Stimulated activated CD8-positive, alpha-beta memory T cell treated with anti-CD3 and anti-CD28 coated beads, Interleukin-2, amount 100 ng/mL, for 1 hour (primary cell): ENCODE data around the gene GFOD2.

Experiments
- DNase-seq, 2 donors: peaks; one replicate each; pipeline ENCODE4 v3.0.0-alpha.2; 2020; ENCODE audit warnings: low read depth in 2 of 2

GFOD2 gene

DNA sequence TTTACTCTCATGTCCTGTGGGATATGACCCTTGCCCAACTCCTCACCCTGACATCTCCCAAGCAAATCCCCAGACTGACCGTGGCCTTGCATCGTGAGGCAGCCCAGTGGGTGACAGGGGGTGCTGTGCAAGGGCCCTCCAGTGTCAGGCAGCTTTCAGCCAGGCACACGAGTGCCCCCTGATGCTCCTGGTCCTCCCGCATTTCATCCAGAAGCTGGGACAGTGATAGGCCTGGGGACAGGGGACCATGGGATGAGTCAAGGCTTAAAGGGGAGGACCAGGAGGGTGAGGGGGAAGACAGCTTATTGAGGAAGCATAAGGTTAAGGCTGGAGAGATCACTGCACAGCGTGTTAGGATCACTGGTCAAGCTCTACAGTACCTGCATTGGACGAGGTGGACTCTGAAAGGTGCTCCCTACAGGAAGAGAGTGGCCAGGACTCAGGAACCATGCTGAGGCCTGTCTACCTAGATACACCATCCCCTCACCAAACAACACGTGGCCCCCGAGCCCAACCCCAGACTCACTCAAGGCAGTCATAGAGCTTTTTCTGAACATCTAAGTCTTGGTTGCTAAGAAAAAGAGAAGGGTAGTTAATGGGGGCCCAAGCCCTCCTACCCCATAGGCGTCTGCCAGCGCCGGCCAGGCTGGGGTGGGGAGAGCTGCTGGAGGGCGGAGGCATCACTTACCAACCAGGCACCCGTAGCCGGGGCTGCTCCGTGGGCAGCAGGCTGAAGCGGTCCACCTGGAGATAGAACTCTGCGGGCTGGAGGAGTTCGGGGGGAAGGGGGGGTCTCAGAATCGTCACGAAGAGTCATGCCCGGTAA, 60.1 kb downstream of the GFOD2 start:
- DNase-seq: no peak

DNA sequence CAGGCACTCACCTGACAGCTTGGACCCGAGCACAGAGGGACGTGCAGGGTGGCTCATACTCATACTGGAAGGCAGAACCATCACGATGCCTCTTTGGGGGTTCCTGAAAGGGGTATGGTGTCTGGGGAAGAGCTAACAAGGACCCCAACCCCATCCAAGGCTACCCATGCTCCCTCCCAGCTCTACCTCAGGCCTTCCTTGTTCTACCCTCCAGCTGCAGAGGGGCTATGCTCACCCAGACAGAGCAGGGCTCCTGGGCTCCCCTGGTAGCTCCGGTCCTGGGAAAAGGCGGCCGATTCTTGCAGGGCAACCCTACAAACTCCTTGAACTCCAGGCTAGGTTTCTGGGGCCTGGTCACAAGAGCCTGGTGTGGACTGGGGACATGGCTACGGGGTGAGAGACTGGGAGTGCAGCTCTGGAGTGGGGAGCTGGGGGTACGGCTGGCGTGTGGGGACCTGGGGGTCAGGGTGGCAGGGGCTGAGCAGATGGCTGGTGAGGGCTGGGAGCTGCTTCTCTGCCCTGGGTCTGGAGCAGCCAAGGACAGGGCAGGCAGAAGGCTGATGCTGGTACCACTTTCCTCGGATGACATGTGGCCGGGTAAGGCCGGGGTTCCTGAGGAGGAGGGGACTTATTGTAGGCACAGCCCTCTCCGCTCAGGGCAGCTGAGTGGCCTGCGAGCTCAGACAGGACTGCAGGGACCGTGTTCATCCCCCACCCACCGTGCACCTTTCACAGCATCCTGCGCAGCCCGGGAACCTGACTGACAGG, 61.2 kb downstream of the GFOD2 start:
- no peak for DNase-seq

DNA sequence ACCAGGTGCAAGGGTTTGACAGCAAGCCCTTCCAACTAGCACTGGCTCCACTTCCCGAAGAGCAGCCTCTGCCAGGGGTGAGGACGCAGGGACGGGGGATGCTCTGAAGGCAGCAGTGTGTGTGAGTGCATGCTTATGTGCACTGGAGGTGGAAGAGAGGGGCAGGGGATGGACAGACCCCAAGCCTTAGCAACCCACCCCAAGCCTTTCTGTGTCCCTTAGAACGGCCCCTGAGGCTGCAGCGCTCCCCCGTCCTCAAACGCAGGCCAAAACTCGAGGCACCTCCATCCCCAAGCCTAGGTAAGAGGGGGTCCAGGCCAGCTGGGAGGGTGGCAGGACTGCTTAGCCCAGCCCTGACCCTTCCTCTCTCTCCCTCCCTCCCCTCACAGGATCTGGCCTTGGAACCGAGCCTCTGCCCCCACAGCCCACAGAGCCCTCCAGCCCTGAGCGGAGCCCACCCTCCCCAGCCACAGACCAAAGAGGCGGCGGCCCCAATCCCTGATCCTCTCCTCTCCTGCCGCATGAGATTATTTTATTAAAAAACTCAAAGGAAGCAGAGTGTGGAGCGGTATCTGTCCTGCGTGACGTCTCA, 62.0 kb downstream of the GFOD2 start:
- DNase-seq: no peak

DNA sequence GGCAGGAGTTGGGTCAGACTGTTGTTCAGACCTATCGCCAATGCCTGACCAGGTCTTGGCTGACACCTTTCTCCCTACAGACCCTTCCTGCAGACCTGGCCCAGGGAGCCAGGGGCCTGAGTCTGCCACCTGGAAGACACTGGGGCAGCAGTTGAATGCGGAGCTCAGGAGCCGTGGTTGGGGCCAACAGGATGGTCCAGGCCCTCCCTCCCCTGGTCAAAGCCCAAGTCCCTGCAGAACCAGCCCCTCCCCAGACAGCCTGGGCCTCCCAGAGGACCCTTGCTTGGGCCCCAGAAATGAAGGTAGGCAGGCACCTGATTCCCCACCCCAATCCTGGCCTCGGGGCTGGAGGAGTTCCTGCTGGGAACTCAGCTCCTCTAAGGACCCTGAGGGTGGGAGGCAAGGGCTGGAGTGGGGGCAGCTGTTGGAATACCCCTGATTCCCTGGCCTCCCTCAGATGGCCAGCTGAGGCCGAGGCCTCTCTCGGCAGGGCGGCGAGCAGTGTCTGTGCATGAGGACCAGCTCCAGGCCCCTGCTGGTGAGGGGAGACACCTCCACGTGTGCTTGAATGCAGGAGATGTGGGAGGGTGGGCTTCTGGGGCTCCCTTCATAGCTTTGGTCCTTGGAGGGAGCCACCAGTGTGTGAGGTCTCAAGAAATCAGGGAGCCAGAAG, 62.6 kb downstream of the GFOD2 start:
- no peak for DNase-seq

DNA sequence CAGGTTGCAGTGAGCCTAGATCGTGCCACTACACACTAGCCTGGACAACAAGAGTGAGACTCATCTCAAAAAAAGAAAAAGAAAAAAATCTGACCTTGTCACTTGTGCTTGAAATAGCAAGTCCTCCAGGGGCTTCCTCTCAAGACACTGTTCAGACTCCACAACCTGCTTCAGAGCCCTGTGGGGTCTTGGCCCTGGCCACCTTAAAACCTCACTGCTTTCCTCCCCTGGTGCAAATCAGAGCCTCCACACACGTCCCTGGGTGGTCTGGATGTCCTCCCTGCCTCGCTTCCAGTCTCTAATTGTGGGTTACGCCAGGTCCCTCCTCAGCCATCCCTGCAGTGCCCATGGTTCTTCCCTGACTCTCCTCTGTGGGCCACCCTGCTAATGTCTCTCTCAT, 63.8 kb downstream of the GFOD2 start:
- DNase-seq: no peak

DNA sequence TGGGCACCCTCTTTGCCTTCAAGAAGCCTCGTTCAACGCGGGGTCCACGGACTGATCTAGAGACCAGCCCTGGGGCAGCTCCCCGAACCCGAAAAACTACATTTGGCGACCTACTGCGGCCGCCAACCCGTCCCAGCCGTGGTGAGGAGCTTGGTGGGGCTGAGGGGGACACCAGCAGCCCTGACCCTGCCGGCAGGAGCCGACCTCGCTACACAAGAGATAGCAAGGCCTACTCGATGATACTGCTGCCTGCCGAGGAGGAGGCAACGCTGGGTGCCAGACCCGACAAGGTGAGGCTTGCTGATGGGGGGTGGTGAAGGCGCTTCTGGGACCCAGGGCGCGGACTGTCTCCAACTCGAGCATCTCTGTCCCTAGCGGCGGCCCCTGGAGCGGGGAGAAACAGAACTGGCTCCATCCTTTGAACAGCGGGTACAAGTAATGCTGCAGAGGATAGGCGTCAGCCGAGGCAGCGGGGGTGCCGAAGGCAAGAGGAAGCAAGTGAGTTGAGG, 64.7 kb downstream of the GFOD2 start:
- no peak for DNase-seq

DNA sequence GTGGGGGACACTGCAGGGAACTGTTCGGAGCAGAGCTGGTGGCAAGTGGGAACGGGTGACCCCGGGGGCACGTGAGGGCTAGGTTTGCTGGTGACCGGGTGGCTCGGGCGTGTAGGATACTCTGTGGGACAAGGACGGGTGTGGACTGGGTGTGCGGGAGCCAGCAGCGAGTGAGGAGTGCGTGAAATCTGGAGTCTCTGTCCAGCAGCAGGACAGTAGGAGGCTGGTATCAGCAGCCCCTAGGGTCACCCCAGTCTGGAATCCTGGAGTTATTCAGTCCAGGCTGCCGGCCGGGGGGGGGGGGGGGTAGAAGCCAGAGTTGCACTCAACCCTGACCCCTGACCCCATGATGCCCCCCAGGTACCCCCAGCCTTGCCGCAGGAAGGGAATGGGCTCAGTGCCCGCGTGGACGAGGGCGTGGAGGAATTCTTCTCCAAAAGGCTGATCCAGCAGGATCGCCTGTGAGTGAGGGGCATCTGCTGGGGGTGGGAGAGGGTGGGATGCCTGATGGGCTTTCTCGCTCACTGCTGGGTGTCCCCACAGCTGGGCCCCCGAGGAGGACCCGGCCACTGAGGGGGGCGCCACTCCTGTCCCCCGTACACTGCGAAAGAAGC, 65.2 kb downstream of the GFOD2 start:
- DNase-seq: no peak

DNA sequence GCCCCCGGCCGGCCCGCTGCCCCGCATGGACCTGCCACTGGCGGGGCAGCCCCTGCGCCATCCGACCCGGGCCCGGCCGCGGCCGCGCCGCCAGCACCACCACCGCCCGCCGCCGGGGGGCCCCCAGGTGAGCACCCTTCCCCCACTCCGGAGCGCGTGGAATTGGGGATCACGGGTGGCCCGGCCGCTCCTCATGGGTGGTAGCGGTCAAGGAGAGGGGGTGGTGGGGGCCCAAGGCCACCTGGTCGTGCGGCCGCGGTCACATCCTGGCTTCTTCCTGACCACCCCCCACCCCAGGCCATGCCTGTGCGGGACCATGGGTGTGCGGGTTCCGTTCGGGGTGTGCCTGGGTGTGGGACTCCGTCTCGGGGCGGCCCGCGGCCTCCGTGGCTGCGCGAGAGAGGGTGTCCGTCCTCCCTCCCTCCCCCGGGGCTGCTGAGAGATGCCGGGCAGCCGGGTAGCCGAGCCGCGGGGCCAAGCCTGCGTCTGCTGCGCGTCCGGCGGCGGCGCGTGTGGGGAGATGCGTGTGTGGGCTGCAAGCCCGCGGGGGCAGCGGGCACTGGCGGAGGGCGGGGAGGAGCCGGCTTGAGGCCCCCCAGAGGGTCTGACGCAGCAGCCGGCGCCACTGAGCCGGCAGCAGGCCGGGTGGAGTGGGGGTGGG, 65.9 kb downstream of the GFOD2 start:
- DNase-seq: no peak

DNA sequence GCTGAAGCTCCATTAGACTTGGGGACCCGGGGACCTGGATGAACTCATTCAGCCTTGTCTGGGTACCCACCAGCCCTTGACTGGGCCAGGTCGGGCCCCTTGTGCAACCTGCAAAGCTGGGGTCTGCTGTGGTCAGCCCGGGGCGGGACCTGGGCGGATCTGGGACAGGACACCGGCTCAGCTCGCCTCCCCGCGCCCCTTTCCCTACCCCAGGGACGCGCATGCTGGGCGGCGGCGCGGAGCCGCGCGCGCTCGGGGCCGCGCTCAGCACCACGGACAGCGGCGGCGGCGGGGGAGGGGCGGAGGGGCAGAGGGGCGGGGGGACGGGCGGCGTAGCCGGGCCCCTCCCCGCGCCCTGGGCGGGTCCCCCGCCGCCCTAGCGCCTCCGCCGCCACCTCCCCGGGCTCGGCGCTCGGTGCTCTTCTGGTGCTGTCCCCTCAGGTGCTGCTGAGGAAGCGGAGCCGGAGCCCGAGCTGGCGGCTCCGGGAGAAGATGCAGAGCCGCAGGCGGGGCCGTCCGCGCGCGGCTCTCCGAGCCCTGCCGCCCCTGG, 66.5 kb downstream of the GFOD2 start:
- DNase-seq: no peak

DNA sequence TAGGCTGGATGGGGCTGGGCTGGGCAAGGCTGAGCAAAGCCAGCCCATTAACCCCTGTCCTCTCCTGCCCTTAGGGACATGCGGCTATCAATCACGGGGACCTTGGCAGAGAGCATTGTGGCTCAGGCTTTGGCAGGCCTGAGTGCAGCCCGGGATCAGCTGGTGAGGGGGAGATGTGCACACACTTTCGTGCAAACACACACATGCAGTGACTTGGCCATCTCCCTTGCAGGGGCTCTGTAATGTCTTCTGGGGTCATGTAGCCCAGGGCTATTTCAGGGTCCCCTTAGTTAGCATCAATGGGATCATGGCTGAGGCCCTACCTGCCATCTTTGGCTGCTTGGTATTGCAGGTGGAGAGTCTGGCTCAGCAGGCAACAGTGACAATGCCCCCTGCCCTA, 67.3 kb downstream of the GFOD2 start:
- DNase-seq: no peak

DNA sequence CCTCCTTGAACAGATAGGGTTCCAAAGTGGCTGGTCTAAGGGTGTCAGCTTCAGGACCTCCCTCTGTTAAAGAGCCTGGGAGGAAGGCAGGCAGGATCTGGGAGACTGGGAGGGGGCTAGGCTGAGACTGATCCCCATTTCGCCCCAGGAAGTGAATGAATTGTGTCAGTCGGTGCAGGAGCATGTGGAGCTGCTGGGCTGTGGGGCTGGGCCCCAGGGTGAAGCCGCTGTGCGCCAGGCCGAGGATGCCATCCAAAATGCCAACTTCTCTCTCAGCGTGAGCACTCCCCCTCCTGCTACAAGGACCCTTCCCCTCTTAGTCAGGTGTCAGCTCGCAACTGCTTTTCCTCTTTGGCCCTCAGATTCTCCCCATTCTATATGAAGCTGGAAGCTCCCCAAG, 68.1 kb downstream of the GFOD2 start:
- DNase-seq: no peak

DNA sequence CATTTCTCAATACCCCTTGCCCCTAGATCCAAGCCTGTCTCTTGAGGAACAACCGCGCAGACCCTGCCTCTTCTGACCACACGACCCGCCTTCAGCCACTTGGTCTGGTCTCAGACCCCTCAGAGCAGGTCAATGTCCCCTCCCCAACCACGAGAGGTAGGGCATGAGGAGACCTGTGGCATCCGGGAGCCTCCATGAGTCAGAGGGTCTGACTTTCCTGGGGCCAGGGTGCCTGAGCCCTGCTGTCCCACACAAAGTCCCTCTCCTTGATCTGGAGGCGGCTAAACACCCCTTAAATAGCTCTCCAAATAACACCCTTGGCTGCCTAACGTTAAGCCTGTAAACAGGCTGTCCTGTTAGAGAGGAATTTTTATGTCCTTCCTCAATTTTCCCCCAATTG, 69.1 kb downstream of the GFOD2 start:
- no peak for DNase-seq

DNA sequence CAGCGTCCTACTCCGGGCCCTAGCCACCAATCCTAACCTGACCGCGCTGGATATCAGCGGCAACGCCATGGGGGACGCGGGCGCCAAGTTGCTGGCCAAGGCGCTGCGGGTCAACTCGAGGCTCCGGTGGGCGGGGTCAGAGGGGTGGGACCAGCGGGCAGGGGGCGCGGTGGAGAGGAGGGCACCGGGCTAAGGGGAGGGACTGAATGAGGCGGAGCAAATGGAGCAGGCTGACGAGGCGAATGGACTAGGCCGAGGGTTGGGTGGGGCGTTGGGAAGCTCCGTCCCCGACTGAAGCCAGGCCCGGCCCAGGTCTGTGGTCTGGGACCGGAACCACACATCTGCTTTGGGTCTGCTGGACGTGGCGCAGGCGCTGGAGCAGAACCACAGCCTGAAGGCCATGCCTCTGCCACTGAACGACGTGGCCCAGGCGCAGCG, 69.6 kb downstream of the GFOD2 start:
- DNase-seq: no peak

DNA sequence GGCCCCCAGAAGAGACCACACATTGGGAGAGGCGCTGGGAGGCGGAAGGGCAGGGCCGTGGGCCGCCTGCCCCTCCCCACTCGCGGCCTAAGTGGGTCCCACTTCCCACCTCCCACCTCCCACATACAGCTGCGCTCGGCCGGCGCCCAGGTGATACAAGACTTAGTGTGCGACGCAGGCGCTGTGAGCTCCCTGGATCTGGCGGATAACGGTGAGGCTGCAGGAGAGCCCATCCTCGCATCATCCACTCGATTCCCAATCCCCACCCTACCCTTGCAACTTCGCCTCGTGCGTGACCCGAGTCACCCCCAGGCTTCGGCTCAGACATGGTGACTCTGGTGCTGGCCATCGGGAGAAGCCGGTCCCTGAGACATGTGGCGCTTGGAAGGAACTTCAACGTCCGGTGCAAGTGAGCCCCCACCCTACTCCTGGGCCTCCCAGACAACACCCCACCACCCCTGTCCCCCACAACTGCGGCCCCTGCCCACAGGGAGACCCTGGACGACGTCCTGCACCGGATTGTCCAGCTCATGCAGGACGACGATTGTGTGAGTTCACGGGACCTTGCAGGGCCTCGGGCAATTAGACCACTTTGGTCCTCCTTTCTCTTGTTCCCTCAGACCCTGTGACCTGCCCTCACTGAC, 70.2 kb downstream of the GFOD2 start:
- no peak for DNase-seq

DNA sequence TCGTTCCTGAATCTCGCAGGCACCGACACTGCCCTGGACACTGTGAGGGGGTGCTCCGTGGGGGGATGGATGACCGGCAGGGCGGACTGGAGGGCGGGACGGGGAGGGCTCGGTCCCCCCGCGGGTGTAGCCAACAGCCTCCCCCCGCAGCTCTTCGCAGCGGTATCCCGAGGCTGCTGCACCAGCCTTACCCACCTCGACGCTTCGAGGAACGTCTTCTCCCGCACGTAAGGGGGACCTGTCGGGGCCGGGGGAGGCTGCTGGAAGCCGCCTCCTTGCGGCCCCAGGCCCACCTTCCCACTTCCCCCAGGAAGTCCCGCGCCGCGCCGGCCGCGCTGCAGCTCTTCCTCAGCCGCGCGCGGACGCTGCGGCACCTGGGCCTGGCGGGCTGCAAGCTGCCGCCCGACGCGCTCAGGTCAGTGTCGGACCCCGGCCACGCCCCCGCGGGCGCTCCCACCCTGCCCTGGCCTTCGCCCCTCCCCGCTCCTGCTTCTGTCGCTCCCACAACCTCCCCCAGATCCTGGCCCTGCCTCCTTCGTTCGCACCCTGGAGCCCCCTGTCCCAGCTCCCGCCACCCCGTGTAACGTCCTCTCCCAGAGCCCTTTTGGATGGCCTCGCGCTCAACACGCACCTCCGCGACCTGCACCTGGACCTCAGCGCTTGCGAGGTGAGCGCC, 70.9 kb downstream of the GFOD2 start:
- DNase-seq: no peak

DNA sequence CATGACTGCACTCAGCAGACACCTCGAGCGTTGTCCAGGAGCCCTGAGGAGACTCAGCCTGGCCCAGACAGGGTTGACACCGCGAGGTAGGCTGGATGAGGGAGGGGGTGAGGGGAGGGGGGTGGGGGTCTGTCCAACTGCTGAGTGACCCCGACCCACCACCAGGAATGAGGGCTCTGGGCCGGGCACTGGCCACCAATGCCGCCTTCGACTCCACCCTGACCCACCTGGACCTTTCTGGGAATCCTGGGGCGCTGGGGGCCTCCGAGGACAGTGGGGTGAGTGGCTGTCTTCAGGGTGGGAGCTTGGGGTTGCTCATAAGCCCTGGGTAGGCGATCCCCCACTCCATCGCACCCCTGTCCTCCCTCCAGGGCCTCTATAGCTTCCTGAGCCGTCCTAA, 71.4 kb downstream of the GFOD2 start:
- DNase-seq: no peak

DNA sequence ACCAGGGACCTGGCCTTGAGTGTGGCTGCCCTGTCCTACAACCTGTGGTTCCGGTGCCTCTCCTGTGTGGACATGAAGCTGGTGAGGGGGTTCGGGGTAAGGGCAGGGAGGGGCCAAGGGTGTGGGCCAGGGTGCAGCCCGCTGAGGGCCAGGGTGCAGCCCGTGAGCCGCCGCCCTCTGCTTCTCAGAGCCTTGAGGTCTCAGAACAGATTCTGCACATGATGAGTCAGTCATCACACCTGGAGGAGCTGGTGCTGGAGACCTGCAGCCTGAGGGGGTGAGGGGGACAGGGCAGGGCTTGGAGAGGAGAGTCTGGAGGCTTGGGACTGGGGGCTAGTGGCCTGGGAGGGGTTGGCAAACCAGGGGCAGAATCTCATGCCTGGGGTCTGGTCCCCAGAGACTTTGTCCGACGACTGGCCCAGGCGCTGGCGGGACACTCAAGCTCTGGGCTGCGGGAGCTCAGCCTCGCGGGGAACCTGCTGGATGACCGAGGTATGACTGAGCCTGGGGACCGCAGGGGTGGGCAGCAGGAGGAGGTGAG, 71.9 kb downstream of the GFOD2 start:
- DNase-seq: no peak

DNA sequence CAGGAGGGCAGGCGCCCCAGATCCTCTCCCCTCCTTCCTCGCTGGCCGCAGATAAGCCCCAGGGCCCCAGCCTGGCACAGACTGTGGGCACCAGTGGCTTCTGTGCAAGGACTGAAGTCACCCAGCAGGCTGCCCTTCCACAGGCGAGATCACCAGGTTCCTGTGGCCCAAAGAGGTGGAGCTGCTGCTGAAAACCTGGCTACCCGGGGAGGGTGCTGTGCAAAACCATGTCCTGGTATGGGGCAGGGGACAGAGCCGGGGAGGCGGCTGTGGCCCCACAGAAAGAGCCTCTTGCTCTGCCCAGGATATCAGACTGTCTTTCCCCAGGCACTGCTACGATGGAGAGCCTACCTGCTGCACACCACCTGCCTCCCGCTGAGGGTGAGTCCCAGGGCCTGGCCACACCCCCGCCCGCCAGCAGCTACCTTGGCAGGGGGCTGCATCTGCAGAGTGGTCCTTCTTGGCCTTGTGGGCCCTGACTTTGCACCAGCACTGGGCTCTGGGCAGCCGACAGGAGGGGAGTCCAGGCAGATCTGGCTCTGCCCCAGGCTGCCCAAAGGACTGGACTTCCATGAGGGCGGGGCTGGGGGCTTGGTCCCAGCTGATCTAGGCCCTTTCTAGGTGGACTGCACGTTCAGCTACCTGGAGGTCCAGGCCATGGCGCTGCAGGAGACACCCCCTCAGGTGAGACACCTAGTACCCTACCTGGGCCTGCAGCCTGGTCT, 73.6 kb downstream of the GFOD2 start:
- no peak for DNase-seq

DNA sequence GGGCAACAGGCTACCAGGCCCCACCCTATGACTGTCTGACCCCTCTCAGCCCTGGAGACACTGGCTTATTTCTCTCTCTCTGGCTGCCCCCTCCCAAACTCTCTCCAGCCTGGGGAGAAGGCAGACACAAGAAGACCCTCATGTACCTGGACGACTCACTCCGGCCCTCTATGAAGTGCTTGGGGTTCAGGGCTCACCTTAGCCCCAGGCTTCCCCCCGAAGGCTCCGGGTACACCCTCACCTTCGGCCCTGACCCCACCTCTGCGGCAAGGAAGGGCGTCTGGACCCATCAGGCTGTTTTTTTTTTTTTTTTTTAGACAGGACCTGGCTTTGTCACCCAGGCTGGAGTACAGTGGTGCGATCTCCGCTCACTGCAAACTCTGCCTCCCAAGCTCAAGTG, 75.1 kb downstream of the GFOD2 start:
- no peak for DNase-seq
